HepG2 (cell line): Measurements from ENCODE around the gene TBC1D16. TPM values are rescaled to one million over a fixed set of nuclear protein-coding genes. Genes with fewer than 3 reads are reported as not detected.
A peak's percentile ranks its signal among the peaks of the same experiment; 100 is the strongest.

Experiments used
- ATF4 ChIP-seq, 2 experiments: fragments of 450-650 bp in 1 of 2; sonication (generic) in 1 of 2; formaldehyde crosslinking; IDR thresholded peaks; 2 replicates each; pipeline versions ENCODE4 v1.5.0 to v1.8.0; 2020 to 2022; ENCODE audit warnings: mild to moderate bottlenecking in 1 of 2, missing genetic modification reagents in 1 of 2
- DBP ChIP-seq: sonication (generic); formaldehyde crosslinking; IDR thresholded peaks from 2 replicates; pipeline ENCODE4 v1.4.0; 2020; ENCODE audit warnings: missing genetic modification reagents; ENCODE audit errors: not compliant biosample characterization
- FOSL1 ChIP-seq: sonication (generic); formaldehyde crosslinking; IDR thresholded peaks from 2 replicates; pipeline ENCODE4 v1.9.0; 2021; ENCODE audit warnings: missing genetic modification reagents, borderline replicate concordance
- FOXP4 ChIP-seq: sonication (generic); formaldehyde crosslinking; IDR thresholded peaks from 2 replicates; pipeline ENCODE4 v1.4.0; 2020; ENCODE audit warnings: missing genetic modification reagents
- MATR3 ChIP-seq: sonication (generic); formaldehyde crosslinking; IDR thresholded peaks from 2 replicates; pipeline ENCODE4 v1.4.0; 2020; ENCODE audit warnings: missing genetic modification reagents
- NFE2L1 ChIP-seq: sonication (generic); formaldehyde crosslinking; IDR thresholded peaks from 2 replicates; pipeline ENCODE4 v1.4.0; 2020; ENCODE audit warnings: missing genetic modification reagents, mild to moderate bottlenecking, borderline replicate concordance
- NRL ChIP-seq: sonication (generic); formaldehyde crosslinking; IDR thresholded peaks from 2 replicates; pipeline ENCODE4 v1.5.0; 2020; ENCODE audit warnings: missing genetic modification reagents, mild to moderate bottlenecking, moderate library complexity, borderline replicate concordance
- RFXAP ChIP-seq: sonication (generic); formaldehyde crosslinking; IDR thresholded peaks from 2 replicates; pipeline ENCODE4 v1.4.0; 2020; ENCODE audit warnings: missing genetic modification reagents, borderline replicate concordance
- RNF2 ChIP-seq: fragments of 450-650 bp; conservative IDR thresholded peaks from 2 replicates; pipeline ENCODE4 v1.6.1; 2016; ENCODE audit warnings: low read depth
- SPEN ChIP-seq: sonication (generic); formaldehyde crosslinking; IDR thresholded peaks from 2 replicates; pipeline ENCODE4 v1.5.1; 2020; ENCODE audit warnings: low read depth, mild to moderate bottlenecking, missing genetic modification reagents
- SRF ChIP-seq: IDR thresholded peaks from 2 replicates; pipeline ENCODE4 v1.6.1; 2011; ENCODE audit warnings: mild to moderate bottlenecking, low read depth, low read length, moderate library complexity
- STAT5B ChIP-seq: sonication (generic); formaldehyde crosslinking; IDR thresholded peaks from 2 replicates; pipeline ENCODE4 v1.4.0; 2020; ENCODE audit warnings: missing genetic modification reagents
- TFE3 ChIP-seq: IDR thresholded peaks from 2 replicates; pipeline ENCODE4 v1.6.1; 2016
- ZBTB7A ChIP-seq: sonication (generic); formaldehyde crosslinking; IDR thresholded peaks from 2 replicates; pipeline ENCODE4 v1.8.0; 2022; ENCODE audit warnings: mild to moderate bottlenecking, missing genetic modification reagents
- ZNF572 ChIP-seq: sonication (generic); formaldehyde crosslinking; IDR thresholded peaks from 2 replicates; pipeline ENCODE4 v1.5.1; 2020; ENCODE audit warnings: mild to moderate bottlenecking, missing genetic modification reagents
- ZNF614 ChIP-seq: IDR thresholded peaks from 2 replicates; pipeline ENCODE4 v1.6.1; 2018; ENCODE audit warnings: missing biosample characterization, missing genetic modification reagents, inconsistent platforms, borderline replicate concordance
- ZNF775 ChIP-seq: sonication (generic); formaldehyde crosslinking; IDR thresholded peaks from 2 replicates; pipeline ENCODE4 v1.4.0; 2020; ENCODE audit warnings: missing genetic modification reagents, mild to moderate bottlenecking, moderate library complexity, borderline replicate concordance
- ZNF780A ChIP-seq: sonication (generic); formaldehyde crosslinking; IDR thresholded peaks from 2 replicates; pipeline ENCODE4 v1.8.0; 2022; ENCODE audit warnings: mild to moderate bottlenecking, missing genetic modification reagents, moderate library complexity
- ZSCAN5A ChIP-seq: sonication (generic); formaldehyde crosslinking; IDR thresholded peaks from 2 replicates; pipeline ENCODE4 v1.8.0; 2022; ENCODE audit warnings: mild to moderate bottlenecking, missing genetic modification reagents, borderline replicate concordance
- ZSCAN9 ChIP-seq: IDR thresholded peaks from 2 replicates; pipeline ENCODE4 v1.6.1; 2016; ENCODE audit warnings: borderline replicate concordance
- polyA plus RNA-seq, 8 experiments: library from polyadenylated mRNA; depleted of rRNA in 3 of 8; stranded (reverse) in 7 of 8; unstranded in 1 of 8; fragments of >200 nt; fragmentation: Illumina TruSeq in 4 of 8; extraction: Trizol in 4 of 8; gene quantifications; 2 replicates each; pipeline versions ENCODE4 v1.2.1 to v1.2.3, GENCODE V29; 2011 to 2016; ENCODE audit warnings: low read depth in 4 of 8, missing spikeins in 1 of 8, mixed read lengths in 1 of 8; ENCODE audit not compliant: insufficient read depth in 1 of 8
- total RNA-seq, 5 experiments: library from RNA; depleted of rRNA; stranded (reverse); fragments of >200 nt; fragmentation: Illumina TruSeq; extraction: Trizol; gene quantifications; 2 replicates each; pipeline ENCODE4 v1.2.3, GENCODE V29; 2016; ENCODE audit warnings: low read depth in 1 of 5

Gene TBC1D16
- total and polyA plus RNA-seq, 2 of the 13 experiments (the other 11 are each of a cell fraction or from before 2014, with no cell fraction given), result 14.9 to 24.9 TPM

GRCh38 chr17:79987187-79987934 is 48.3 kb downstream of the TBC1D16 start (continued):
- TF ChIP-seq MATR3 (CRISPR knock-in tag) (no peak), SRF (no peak), RNF2 (no peak), ZBTB7A (CRISPR knock-in tag) (no peak), SPEN (no peak), ZNF775 (CRISPR knock-in tag) (no peak), RFXAP (0 out of 2 replicates have a peak, but pooled peaks have one; percentile 44), ZNF614 (no peak), DBP (CRISPR knock-in tag) (no peak), FOSL1 (peak; percentile 87), FOXP4 (no peak; the same call in 1 of the 2 replicates), TFE3 (CRISPR knock-in tag) (no peak), ZNF780A (no peak), STAT5B (CRISPR knock-in tag) (no peak), ZNF572 (CRISPR knock-in tag) (no peak), ZSCAN5A (CRISPR knock-in tag) (no peak), NRL (no peak), ZSCAN9 (CRISPR knock-in tag) (no peak), ATF4 (CRISPR knock-in tag; IDR thresholded peaks at IDR 0.05) (peak in 1 of 2 experiments; percentile 42; a peak in 2 of 4 replicates), NFE2L1 (CRISPR knock-in tag) (peak; percentile 71; the same call in 1 of the 2 replicates)
